ENCODE data around the gene DNPEP. TPM values are rescaled to one million over a fixed set of nuclear protein-coding genes. Genes with fewer than 3 reads are reported as not detected.

DNPEP gene
- total RNA-seq, 1 donor from 2014 or later: 93.4 TPM

DNA sequence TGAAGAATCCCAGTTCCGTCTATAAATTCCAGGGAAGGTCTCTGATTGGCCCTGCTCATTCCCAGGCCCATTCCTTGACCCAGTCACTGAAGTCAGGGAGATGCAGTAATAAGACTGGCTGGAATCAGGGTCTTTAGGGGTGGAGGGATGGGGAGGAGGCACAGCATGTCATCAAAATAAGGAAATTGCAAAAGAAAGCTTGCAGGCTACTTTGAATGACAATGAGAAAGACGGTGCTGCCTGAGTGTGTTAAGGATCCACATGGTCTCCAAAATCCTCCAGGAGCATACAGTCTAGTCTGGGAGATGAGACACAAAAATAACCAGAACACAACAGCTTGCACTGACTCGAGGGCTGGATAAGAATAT is 28.5 kb upstream of the DNPEP start:
- DNase-seq (no peak), ATAC-seq (ENCODE audit: low read depth) (no peak)
- intact Hi-C loops (cut with micrococcal nuclease): no loop called here
- Mint-ChIP-seq H3K27ac (no peak overlapping the region), H3K36me3 (ENCODE audit: low read depth) (no peaks in the 10 kb centered on the region), H3K27me3 (peaks cover 49% of the 10 kb centered on the region), H3K4me1 (no peaks in the 10 kb centered on the region), H3K9me3 (peaks cover 5% of the 10 kb centered on the region), H3K4me3 (no peak overlapping the region)
- POLR2A ChIA-PET: no interaction called here
- TF ChIP-seq, protein P1, sequence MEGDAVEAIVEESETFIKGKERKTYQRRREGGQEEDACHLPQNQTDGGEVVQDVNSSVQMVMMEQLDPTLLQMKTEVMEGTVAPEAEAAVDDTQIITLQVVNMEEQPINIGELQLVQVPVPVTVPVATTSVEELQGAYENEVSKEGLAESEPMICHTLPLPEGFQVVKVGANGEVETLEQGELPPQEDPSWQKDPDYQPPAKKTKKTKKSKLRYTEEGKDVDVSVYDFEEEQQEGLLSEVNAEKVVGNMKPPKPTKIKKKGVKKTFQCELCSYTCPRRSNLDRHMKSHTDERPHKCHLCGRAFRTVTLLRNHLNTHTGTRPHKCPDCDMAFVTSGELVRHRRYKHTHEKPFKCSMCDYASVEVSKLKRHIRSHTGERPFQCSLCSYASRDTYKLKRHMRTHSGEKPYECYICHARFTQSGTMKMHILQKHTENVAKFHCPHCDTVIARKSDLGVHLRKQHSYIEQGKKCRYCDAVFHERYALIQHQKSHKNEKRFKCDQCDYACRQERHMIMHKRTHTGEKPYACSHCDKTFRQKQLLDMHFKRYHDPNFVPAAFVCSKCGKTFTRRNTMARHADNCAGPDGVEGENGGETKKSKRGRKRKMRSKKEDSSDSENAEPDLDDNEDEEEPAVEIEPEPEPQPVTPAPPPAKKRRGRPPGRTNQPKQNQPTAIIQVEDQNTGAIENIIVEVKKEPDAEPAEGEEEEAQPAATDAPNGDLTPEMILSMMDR (IDR thresholded peaks at IDR 0.05): no peak
- CTCF ChIA-PET: no interaction called here

DNA sequence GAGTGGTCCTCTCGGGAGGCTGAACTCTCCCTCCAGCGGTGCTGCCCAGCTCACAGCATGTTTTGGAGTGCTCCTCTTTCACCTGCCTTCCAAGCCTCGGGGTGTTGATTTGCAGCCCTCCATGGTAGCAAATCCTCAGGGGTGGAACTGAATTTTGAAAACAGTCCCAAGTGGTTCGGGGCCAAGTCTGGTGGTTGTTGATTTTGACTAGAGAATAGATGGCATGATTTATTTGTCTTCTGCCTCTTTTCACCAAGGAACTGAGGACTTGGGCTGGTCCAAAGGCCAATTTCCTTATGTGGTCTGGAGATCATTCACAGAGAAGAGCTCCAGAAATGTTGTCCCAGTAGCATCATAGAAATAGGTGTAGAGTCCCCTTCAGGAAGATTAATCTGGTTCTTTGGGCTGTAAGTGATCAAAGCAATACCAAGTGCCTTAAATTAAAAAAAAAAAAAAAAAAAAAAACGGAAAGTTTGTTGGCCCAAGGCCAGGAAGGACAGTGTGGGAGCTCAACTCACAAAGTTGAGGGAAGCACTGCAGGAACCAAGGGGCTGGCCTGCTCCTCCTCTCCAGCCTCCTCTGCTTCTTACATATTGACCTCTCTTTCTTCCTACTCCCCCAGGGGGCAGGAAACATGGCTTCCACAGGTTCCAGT is 28.0 kb upstream of the DNPEP start:
- Mint-ChIP-seq H3K27ac (no peak overlapping the region), H3K36me3 (ENCODE audit: low read depth) (no peaks in the 10 kb centered on the region), H3K4me3 (no peak overlapping the region), H3K9me3 (peaks cover 5% of the 10 kb centered on the region), H3K27me3 (peaks cover 44% of the 10 kb centered on the region), H3K4me1 (no peaks in the 10 kb centered on the region)
- DNase-seq (no peak), ATAC-seq (ENCODE audit: low read depth) (no peak)
- TF ChIP-seq, protein P1 (IDR thresholded peaks at IDR 0.05): no peak
- intact Hi-C loops (cut with micrococcal nuclease): no loop called here
- POLR2A ChIA-PET: no interaction called here
- CTCF ChIA-PET: no interaction called here

DNA sequence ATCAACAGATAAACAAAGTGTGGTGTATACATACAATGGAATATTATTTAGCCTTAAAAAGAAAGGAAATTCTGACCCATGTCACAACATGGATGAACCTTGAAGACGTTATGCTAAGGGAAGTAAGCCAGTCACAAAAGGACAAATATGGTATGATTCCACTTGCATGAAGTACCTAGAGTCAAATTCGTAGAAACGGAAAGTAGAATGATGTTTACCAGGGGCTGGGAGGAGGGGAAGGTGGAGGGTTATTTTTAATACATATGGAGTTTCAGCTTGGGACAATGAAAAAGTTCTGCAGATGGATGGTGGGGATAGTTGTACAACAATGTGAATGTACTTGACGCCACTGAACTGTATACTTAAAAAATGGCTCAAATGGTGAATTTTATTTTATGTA is 27.1 kb upstream of the DNPEP start:
- CTCF ChIA-PET: no interaction called here

DNA sequence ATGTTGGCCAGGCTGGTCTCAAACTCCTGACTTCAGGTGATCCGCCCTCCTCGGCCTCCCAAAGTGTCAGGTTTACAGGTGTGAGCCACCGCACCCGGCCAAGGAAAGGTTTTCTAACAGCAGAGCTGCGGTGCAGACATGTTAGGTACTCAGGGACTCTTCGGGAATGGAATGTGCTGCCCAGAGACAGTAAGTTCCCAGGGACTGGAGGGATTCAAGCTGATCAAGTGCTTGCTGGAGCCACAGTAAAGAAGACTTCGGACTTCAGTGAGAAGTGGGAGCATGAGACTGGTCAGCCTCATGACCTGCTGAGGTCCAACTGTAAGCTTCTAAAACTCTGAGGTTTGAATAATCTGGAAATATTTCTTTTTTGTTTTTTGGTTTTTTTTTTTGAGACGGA is 22.7 kb upstream of the DNPEP start:
- no peak overlapping the region for H3K4me3 Mint-ChIP-seq
- no peaks in the 10 kb centered on the region for H3K36me3 Mint-ChIP-seq (ENCODE audit: low read depth)
- H3K27me3 Mint-ChIP-seq: peaks cover 32% of the 10 kb centered on the region
- H3K9me3 Mint-ChIP-seq: peaks cover 5% of the 10 kb centered on the region
- POLR2A ChIA-PET: interaction anchor here (0.7 kb wide), 2 partner anchors 18 to 275 kb away, joined by 4 read pairs; no protein-coding TSS in a partner anchor
- H3K27ac Mint-ChIP-seq: no peak overlapping the region
- CTCF ChIA-PET: interaction anchor here (0.7 kb wide), 1 partner anchor 115 kb away, joined by 3 read pairs; no protein-coding TSS in a partner anchor
- ATAC-seq (ENCODE audit: low read depth) (no peak), DNase-seq (no peak)
- H3K4me1 Mint-ChIP-seq: no peaks in the 10 kb centered on the region
- TF ChIP-seq, protein P1 (IDR thresholded peaks at IDR 0.05): no peak
- intact Hi-C loops (cut with micrococcal nuclease): no loop called here

More for the DNA sequence above, 27.1 kb upstream of the DNPEP start:
- Mint-ChIP-seq H3K27ac (no peak overlapping the region), H3K4me1 (no peaks in the 10 kb centered on the region), H3K4me3 (no peak overlapping the region), H3K27me3 (peaks cover 40% of the 10 kb centered on the region), H3K9me3 (peaks cover 5% of the 10 kb centered on the region), H3K36me3 (ENCODE audit: low read depth) (no peaks in the 10 kb centered on the region)
- TF ChIP-seq, protein P1 (IDR thresholded peaks at IDR 0.05): no peak
- intact Hi-C loops (cut with micrococcal nuclease): no loop called here
- DNase-seq (no peak), ATAC-seq (ENCODE audit: low read depth) (no peak)
- POLR2A ChIA-PET: no interaction called here

DNA sequence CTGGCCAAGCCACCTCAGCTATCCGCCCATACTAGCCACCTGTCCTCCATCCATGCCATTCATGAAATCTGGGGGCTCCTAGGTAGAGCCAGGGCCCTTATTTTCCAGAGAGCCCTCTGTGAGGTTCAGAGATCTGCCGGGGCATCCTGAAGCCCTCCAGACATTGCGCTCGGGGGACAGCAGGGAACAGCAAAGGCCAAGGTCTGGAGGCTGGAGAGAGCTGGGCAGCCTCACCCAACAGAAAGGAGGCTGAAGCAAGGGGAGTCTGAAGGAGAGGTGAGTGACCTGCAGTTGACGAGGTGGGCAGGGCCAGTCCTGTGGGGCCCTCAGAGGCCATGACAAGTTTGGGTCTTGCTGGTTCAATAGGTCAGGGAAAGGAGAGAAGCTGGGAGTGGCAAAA is 21.9 kb upstream of the DNPEP start:
- DNase-seq (no peak), ATAC-seq (ENCODE audit: low read depth) (no peak)
- peaks cover 34% of the 10 kb centered on the region for H3K27me3 Mint-ChIP-seq
- no peaks in the 10 kb centered on the region for H3K4me1 Mint-ChIP-seq
- CTCF ChIA-PET: no interaction called here
- no peaks in the 10 kb centered on the region for H3K36me3 Mint-ChIP-seq (ENCODE audit: low read depth)
- peaks cover 5% of the 10 kb centered on the region for H3K9me3 Mint-ChIP-seq
- H3K4me3 Mint-ChIP-seq: no peak overlapping the region
- TF ChIP-seq, protein P1 (IDR thresholded peaks at IDR 0.05): no peak
- intact Hi-C loops (cut with micrococcal nuclease): no loop called here
- no peak overlapping the region for H3K27ac Mint-ChIP-seq
- POLR2A ChIA-PET: no interaction called here

Data from activated B cell treated with CpG ODN at 0.5 μM for 24 hours (primary cell).